NCI-H1694 (cell line): ENCODE results near the gene KRT27.
"Not testable (repeated sequence)": the region's sequence is repeated elsewhere in the genome, so short reads cannot be mapped to it uniquely, and the experiment has no call there.

Experiments used
- DNase-seq: peaks from one replicate; lab custom pipeline; 2025; lab: John Stamatoyannopoulos, UW

Gene KRT27

DNA sequence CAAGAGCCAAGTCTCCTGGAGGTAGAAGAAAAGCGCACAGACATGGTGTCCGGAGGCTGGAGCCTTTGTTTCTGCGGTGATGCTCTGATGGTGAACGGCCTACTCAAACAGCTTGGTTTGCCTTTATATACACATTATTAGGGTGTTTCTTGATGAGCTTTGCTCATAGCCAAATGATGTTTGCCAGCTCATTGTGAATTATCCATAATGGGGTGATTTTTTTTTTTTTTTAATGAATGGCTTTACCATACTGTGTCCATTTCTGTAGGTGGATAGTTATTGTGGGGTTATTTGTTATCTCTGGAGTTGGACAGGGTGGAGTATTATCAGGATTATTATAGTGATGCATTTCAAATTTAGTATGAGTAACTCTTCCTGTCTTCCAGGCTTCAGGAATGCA, at the start of gene KRT27:
Gene KRT27, minus strand, starts transcription at position 101 of the 400 bp plus-strand sequence. Its CDS starts 57 bp downstream, at position 44.
- DNase-seq: no peak

GRCh38 chr17:40830085-40830776, 47.9 kb upstream of the KRT27 start:
- no peak for DNase-seq

- DNase-seq: no peak
Measured at GRCh38 chr17:40828454-40829044, 46.2 kb upstream of the KRT27 start.

GRCh38 chr17:40827746-40828453, 45.5 kb upstream of the KRT27 start:
- DNase-seq: no peak

GRCh38 chr17:40825599-40825998, 43.2 kb upstream of the KRT27 start:
- no peak for DNase-seq

GRCh38 chr17:40824015-40824832, 41.9 kb upstream of the KRT27 start:
- no peak for DNase-seq

GRCh38 chr17:40822132-40822812, 39.9 kb upstream of the KRT27 start, which contains the start of gene KRT10:
KRT10 (minus strand) TSS chr17:40822614; CDS start chr17:40822585, 29 bp downstream.
- no peak for DNase-seq

DNA sequence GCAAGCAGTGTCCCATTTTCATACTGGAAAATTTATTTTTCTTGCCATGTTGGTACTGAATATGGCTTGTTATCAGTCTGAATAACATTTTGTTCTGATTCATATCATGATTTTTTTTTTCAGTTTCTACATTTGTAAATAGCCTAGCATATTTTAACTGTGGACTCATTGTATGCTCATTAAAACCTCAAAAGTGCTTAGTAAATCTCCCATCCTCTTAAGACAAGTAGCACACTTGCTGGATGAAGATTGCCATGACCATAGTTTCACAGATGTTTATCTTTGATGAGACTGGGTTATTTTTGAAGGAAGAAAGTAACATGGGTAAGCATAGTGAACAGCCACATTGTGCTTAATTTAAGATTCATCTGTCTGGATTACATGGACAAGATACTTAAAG, 39.2 kb upstream of the KRT27 start:
- no peak for DNase-seq

GRCh38 chr17:40820228-40820838, 38.0 kb upstream of the KRT27 start:
- no peak for DNase-seq

DNA sequence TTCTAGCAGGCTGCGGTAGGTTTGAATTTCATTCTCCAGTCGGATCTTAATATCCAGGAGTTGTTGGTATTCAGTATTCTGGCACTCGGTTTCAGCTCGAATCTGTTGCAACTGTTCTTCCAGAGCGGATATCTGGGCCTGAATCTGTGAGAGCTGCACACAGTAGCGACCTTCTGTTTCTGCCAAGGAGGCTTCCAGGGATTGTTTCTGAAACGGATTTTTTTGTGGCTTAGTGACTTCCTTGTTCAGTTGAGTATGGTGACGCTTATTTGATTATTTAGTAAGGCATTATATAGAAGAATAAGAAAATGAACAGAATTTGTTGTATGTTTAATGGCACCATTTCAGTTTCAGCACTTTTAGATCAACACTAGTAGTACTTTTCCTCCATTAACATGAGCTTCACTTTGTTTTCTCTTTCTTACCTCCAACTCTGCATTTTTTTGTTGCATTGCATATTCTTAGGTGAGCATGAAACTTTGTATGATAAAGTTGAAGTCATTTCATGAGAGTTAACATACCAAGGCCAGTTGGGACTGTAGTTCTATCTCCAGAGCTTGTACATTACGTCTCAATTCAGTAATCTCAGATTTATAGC, 37.3 kb upstream of the KRT27 start:
- DNase-seq: no peak

DNA sequence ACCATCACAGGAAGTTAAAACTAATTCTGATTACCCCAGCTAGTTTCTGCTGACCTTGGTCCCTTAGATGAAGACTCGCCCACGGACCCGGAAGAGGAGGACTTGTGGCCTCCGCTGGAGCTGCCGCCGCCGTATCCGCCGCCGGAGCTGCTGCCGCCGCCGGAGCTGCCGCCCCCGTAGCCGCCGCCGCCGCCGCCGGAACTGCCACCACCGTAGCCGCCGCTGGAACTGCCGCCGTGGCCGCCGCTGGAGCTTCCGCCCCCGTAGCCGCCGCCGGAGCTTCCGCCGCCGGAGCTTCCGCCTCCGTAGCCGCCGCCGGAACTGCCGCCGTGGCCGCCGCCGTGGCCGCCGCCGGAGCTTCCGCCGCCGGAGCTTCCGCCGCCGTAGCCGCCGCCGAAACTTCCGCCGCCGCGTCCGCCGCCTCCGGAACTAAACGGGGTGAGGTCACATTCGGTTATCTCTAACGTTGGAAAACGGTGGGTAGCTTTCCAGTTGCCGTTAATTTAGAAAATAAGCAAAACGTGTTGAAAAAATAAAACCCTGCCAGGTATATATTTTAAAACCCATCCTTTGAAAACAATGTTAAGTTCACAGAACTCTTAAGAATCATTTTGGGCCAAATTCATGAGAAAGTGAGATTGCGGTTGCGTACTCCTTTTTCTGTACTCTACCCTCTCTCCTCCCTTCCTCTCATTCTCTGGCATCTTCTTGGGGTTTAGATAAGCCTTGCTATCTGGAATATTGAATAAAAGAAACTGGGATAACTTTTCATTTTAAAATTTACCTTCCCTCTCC, 36.6 kb upstream of the KRT27 start:
- DNase-seq: peak; percentile 22

GRCh38 chr17:40818343-40818732, 36.0 kb upstream of the KRT27 start:
- DNase-seq: no peak

DNA sequence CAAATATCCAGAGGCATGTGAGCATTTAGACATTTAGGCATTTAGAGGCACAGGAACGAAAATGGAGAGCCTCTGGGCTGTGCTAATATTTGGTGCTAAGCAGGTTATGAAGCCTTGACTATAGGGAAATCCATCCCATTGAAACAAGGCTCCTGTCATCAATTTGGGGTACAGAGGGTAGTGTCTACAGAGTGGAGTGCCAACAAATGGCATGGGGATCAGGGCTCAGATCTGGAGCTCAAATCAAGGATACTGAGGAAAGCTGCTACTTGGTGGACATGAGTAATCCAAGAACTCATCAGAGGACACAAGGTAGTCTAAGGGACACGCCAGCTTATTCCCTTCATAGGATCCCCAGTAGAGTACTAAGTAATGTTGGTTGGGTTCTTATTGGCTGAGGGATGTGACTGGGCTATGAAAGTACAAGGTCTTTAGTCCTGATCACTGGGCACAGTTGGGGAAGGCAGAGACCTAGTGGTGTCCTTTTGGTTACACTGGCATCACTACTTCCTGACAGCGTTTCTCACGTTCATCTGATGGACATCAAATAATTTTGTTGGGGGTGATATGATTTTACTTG, 34.8 kb upstream of the KRT27 start:
- no peak for DNase-seq

GRCh38 chr17:40816569-40816968, 34.2 kb upstream of the KRT27 start:
- no peak for DNase-seq

DNA sequence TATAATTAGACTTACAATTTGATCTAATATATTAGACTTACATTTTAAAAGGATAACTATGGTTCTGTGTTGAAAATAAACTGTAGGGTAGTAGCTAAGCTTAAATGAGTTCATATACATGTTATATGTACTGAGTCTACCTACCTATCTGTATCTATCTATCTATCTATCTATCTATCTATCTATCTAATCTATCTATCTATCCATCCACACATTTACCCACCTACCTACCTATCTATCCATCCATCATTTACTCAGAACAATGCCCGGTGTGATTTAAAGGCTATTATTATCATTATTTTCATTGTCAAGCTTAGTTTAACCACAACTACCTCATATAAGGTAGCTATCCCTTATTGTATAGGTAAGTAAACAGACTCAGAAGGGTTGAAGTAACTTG, 33.0 kb upstream of the KRT27 start:
- DNase-seq: no peak

DNA sequence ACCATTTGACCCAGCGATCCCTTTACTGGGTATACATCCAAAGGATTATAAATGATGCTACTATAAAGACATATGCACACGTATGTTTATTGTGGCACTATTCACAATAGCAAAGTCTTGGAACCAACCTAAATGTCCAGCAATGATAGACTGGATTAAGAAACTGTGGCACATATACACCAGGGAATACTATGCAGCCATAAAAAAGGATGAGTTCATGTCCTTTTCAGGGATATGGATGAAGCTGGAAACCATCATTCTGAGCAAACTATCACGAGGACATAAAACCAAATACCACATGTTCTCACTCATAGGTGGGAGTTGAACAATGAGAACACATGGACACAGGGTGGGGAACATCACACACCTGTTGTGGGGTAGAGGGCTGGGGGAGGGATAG, 32.3 kb upstream of the KRT27 start:
- not testable (repeated sequence) for DNase-seq

DNA sequence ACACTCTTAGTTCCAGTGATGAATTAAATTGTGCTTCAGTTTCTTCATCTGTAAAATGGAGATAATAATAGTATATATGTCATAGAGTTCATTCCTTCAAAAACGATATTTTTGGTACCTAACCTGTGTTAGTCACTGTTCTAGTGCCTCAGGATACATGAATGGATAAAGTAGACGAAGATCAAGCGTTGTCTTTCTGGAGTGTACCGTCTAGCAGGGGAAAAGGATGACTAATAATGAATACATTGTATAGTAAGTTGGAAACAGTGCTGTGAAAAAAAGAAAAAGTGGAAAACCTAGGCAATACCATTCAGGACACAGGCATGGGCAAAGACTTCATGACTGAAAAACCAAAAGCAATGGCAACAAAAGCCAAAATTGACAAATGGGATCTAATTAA, 31.5 kb upstream of the KRT27 start:
- no peak for DNase-seq

- DNase-seq: no peak
Measured at GRCh38 chr17:40812639-40813038, 30.3 kb upstream of the KRT27 start.

GRCh38 chr17:40810494-40810893, 28.1 kb upstream of the KRT27 start:
- no peak for DNase-seq
